ENCODE measurements around the gene ALDH1L1.

Gene ALDH1L1

DNA sequence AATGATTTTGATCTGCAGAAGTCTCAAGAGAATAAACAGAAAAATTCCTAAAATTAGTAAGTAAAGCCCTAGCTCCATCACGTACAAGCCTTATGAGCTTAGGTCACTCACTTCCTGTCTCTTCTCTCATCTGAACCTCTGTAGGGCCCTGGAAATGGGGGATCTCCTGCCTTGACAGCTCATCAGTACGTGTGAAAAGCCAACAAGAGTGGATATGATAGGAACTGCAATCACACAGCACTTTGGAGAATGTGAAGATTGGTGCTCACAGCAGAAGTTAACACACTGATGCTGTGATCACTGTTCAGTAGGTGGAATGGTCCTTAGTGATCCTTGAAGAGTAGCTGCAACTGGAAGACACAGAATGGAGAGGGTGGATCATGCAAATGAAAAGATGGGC is 27.8 kb upstream of the ALDH1L1 start:
- H3K9me3 ChIP-seq: no peaks in the 10 kb centered on the region
- no peaks in the 10 kb centered on the region for H3K36me3 ChIP-seq
- H3K4me3 ChIP-seq (ENCODE audit: low read depth in 1 of 2, low read length in 1 of 2): no peak overlapping the region
- H3K4me1 ChIP-seq (ENCODE audit: control insufficient read depth in 1 of 2, insufficient read depth in 1 of 2, low read depth in 1 of 2, low read length in 1 of 2): no peaks in the 10 kb centered on the region
- TF ChIP-seq, protein P1, sequence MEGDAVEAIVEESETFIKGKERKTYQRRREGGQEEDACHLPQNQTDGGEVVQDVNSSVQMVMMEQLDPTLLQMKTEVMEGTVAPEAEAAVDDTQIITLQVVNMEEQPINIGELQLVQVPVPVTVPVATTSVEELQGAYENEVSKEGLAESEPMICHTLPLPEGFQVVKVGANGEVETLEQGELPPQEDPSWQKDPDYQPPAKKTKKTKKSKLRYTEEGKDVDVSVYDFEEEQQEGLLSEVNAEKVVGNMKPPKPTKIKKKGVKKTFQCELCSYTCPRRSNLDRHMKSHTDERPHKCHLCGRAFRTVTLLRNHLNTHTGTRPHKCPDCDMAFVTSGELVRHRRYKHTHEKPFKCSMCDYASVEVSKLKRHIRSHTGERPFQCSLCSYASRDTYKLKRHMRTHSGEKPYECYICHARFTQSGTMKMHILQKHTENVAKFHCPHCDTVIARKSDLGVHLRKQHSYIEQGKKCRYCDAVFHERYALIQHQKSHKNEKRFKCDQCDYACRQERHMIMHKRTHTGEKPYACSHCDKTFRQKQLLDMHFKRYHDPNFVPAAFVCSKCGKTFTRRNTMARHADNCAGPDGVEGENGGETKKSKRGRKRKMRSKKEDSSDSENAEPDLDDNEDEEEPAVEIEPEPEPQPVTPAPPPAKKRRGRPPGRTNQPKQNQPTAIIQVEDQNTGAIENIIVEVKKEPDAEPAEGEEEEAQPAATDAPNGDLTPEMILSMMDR (IDR thresholded peaks at IDR 0.05): no peak
- H3K27ac ChIP-seq: no peak overlapping the region
- H3K27me3 ChIP-seq: peaks cover 64% of the 10 kb centered on the region

DNA sequence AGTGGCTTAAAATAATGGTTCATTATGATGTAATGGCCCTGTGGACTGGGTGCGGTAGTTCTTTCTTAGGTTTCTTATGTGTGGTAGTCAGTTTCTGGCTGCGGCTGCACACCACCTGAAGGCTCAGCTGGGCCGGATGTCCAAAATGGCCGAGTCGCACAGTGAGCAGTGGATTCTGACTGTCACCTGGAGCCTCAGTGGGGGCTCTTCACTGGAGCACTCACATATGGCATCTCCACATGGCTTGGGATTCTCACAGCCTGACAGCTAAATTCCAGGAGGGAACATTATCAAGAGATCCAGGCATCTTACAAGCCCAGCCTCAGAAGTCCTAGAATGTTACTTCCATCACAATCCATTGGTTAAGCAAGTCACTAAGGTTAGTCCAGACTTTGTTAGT is 26.8 kb upstream of the ALDH1L1 start:
- Histone ChIP-seq H3K9me3 (no peaks in the 10 kb centered on the region), H3K4me3 (ENCODE audit: low read depth in 1 of 2, low read length in 1 of 2) (no peak overlapping the region), H3K27me3 (peaks cover 54% of the 10 kb centered on the region), H3K27ac (no peak overlapping the region), H3K36me3 (no peaks in the 10 kb centered on the region), H3K4me1 (ENCODE audit: control insufficient read depth in 1 of 2, insufficient read depth in 1 of 2, low read depth in 1 of 2, low read length in 1 of 2) (no peaks in the 10 kb centered on the region)
- TF ChIP-seq, protein P1 (IDR thresholded peaks at IDR 0.05): no peak

DNA sequence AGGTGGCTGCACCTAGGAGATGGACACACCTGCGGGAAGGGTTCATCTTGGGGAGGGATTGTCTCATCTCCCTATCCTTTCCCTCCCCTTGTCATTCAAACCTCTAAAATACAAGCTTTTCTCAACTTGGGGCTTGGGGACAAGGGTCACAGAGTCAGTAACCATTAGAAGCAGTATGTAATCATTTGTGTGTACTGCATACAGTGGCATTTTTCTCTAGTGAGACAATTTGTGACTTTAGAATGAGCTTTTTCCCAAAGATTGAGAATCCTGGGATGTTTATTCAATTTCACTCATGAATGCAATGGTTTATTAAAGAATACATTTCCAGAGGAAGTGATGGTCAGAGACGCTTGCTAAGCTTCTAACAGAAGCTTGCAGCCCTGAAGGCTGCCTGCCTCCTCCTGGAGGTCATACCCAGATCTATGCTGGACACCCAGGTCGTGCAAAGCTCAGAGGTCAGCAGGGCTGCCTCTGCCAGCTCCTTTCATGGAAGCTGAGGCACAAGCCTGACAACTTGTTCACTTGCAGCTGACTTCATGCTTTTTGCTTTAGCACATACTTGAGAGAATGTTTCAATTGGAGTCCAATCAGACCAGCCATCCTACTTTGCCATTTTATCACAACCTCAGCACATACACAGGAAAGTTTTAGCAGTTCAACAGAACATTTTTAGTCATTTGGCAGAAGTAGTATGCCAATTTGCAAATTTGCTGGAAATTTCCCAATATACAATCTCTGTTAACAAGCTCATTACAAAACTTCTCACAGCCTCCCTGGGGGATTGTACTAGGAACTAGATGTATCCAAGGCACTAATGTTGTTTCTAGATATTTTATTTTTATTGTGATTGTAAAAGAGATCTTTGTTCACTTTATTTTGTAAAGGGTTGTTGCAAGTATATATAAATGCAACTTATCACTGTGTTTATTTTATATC is 25.6 kb upstream of the ALDH1L1 start:
- H3K27ac ChIP-seq: no peak overlapping the region
- no peaks in the 10 kb centered on the region for H3K9me3 ChIP-seq
- H3K36me3 ChIP-seq: no peaks in the 10 kb centered on the region
- no peak overlapping the region for H3K4me3 ChIP-seq (ENCODE audit: low read depth in 1 of 2, low read length in 1 of 2)
- TF ChIP-seq, protein P1 (IDR thresholded peaks at IDR 0.05): no peak
- H3K4me1 ChIP-seq (ENCODE audit: control insufficient read depth in 1 of 2, insufficient read depth in 1 of 2, low read depth in 1 of 2, low read length in 1 of 2): no peaks in the 10 kb centered on the region
- peaks cover 42% of the 10 kb centered on the region for H3K27me3 ChIP-seq

DNA sequence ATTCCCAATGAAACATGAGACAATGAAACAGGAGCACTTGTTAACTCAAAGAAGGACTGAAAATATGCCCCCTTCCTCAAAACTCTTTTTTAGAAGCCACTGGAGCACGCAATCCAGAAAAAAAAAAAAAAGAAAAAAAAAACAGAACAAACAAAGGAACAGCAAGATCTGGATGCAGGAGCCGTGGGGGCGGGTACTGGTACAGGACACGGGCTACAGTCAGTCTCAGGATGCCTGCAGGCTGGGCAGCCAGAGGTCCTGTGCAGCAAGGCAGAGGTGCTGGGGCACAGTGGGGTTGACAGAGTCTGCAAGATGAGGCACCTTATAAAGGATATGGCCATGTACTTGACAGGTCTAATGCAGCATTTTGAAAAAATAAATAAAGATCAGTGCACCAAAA is 22.3 kb upstream of the ALDH1L1 start:
- no peaks in the 10 kb centered on the region for H3K9me3 ChIP-seq
- TF ChIP-seq, protein P1 (IDR thresholded peaks at IDR 0.05): no peak
- no peaks in the 10 kb centered on the region for H3K36me3 ChIP-seq
- peaks cover 19% of the 10 kb centered on the region for H3K27me3 ChIP-seq
- H3K4me1 ChIP-seq (ENCODE audit: control insufficient read depth in 1 of 2, insufficient read depth in 1 of 2, low read depth in 1 of 2, low read length in 1 of 2): no peaks in the 10 kb centered on the region
- H3K27ac ChIP-seq: no peak overlapping the region
- H3K4me3 ChIP-seq (ENCODE audit: low read depth in 1 of 2, low read length in 1 of 2): no peak overlapping the region

DNA sequence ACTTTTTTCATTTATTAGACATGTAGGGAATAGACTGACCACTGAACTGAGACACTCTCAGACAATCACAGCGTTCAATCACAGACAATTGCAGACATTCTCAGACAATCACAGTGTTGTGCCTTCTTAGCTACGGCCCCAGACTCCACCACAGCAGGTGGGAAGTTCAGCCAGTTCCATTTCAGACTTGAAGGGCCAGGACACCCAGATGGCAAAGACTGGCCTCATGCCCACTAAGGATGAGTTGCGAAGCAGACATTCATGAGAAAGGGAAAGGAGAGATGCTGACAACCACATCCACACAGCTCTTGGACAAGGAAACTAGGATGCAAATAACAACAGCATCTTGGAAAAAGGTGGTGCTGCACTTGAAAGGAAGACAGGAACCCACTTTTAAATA is 21.9 kb upstream of the ALDH1L1 start:
- H3K4me3 ChIP-seq (ENCODE audit: low read depth in 1 of 2, low read length in 1 of 2): no peak overlapping the region
- no peak overlapping the region for H3K27ac ChIP-seq
- no peaks in the 10 kb centered on the region for H3K4me1 ChIP-seq (ENCODE audit: control insufficient read depth in 1 of 2, insufficient read depth in 1 of 2, low read depth in 1 of 2, low read length in 1 of 2)
- no peaks in the 10 kb centered on the region for H3K36me3 ChIP-seq
- peaks cover 19% of the 10 kb centered on the region for H3K27me3 ChIP-seq
- no peaks in the 10 kb centered on the region for H3K9me3 ChIP-seq
- TF ChIP-seq, protein P1 (IDR thresholded peaks at IDR 0.05): no peak

Data from neutrophil (primary cell).